Prostate gland (tissue), 2 donors: Measurements from ENCODE around the gene OR2M2.

Experiments
- POLR2A ChIP-seq: fragments of 450-650 bp; IDR thresholded peaks from one replicate; pipeline ENCODE4 v1.6.1; 2016; ENCODE audit warnings: antibody characterized with exemption, mild to moderate bottlenecking
- TF ChIP-seq, protein P1 (sequence below), 4 experiments: fragments of 200-600 bp in 2 of 4; fragments of 450-650 bp in 2 of 4; sonication (generic) in 2 of 4; IDR thresholded peaks; 1 replicate in 3 of 4; 2 replicates in 1 of 4; pipeline ENCODE4 v1.5.1; 2016 to 2019; ENCODE audit warnings: antibody characterized with exemption in 4 of 4, mild to moderate bottlenecking in 2 of 4, moderate library complexity in 2 of 4

DNA sequence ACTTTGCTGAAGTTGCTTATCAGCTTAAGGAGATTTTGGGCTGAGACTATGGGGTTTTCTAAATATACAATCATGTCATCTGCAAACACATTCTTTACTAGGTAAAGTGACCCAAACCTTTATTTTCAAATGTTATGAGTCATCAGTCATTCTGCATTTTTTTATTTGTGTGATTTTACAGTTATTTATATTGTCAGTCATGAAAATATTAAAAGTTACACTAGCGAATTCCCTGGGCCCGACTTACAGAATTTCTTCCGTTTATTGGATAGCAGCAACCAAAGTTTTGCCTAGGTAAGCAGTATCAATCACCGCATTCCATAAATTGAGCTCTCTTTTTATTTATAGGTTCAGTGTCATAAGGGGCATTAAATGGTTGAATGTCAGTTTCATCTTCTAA, 15.9 kb upstream of the OR2M2 start:
- TF ChIP-seq POLR2A: no peak
- TF ChIP-seq, protein P1, sequence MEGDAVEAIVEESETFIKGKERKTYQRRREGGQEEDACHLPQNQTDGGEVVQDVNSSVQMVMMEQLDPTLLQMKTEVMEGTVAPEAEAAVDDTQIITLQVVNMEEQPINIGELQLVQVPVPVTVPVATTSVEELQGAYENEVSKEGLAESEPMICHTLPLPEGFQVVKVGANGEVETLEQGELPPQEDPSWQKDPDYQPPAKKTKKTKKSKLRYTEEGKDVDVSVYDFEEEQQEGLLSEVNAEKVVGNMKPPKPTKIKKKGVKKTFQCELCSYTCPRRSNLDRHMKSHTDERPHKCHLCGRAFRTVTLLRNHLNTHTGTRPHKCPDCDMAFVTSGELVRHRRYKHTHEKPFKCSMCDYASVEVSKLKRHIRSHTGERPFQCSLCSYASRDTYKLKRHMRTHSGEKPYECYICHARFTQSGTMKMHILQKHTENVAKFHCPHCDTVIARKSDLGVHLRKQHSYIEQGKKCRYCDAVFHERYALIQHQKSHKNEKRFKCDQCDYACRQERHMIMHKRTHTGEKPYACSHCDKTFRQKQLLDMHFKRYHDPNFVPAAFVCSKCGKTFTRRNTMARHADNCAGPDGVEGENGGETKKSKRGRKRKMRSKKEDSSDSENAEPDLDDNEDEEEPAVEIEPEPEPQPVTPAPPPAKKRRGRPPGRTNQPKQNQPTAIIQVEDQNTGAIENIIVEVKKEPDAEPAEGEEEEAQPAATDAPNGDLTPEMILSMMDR (IDR thresholded peaks at IDR 0.05): no peak
